Measurements from ENCODE around the gene METTL15.
"Not testable (repeated sequence)": the region's sequence is repeated elsewhere in the genome, so short reads cannot be mapped to it uniquely, and the experiment has no call there.

DNA sequence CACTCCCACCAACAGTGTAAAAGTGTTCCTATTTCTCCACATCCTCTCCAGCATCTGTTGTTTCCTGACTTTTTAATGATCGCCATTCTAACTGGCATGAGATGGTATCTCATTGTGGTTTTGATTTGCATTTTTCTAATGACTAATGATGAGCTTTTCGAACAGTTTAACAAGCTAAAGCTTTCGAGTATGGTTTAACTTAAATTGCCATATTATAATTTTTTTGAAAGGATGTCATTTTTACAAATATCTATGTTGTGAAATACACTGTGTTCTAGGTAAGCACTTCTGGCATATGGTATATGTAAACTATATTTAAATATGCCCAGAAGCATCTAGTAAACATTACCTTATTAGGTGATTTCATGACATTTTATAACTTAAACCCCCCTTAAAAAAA lies 20.5 kb upstream of the METTL15 start:
- TF ChIP-seq, protein P1, sequence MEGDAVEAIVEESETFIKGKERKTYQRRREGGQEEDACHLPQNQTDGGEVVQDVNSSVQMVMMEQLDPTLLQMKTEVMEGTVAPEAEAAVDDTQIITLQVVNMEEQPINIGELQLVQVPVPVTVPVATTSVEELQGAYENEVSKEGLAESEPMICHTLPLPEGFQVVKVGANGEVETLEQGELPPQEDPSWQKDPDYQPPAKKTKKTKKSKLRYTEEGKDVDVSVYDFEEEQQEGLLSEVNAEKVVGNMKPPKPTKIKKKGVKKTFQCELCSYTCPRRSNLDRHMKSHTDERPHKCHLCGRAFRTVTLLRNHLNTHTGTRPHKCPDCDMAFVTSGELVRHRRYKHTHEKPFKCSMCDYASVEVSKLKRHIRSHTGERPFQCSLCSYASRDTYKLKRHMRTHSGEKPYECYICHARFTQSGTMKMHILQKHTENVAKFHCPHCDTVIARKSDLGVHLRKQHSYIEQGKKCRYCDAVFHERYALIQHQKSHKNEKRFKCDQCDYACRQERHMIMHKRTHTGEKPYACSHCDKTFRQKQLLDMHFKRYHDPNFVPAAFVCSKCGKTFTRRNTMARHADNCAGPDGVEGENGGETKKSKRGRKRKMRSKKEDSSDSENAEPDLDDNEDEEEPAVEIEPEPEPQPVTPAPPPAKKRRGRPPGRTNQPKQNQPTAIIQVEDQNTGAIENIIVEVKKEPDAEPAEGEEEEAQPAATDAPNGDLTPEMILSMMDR (IDR thresholded peaks at IDR 0.05) = not testable (repeated sequence)
- not testable (repeated sequence) for TF ChIP-seq POLR2AphosphoS5, POLR2A, EP300 (IDR thresholded peaks at IDR 0.05)
